ENCODE data around the gene CFAP46.
"Not testable (repeated sequence)": the region's sequence is repeated elsewhere in the genome, so short reads cannot be mapped to it uniquely, and the experiment has no call there.

Gene CFAP46

DNA sequence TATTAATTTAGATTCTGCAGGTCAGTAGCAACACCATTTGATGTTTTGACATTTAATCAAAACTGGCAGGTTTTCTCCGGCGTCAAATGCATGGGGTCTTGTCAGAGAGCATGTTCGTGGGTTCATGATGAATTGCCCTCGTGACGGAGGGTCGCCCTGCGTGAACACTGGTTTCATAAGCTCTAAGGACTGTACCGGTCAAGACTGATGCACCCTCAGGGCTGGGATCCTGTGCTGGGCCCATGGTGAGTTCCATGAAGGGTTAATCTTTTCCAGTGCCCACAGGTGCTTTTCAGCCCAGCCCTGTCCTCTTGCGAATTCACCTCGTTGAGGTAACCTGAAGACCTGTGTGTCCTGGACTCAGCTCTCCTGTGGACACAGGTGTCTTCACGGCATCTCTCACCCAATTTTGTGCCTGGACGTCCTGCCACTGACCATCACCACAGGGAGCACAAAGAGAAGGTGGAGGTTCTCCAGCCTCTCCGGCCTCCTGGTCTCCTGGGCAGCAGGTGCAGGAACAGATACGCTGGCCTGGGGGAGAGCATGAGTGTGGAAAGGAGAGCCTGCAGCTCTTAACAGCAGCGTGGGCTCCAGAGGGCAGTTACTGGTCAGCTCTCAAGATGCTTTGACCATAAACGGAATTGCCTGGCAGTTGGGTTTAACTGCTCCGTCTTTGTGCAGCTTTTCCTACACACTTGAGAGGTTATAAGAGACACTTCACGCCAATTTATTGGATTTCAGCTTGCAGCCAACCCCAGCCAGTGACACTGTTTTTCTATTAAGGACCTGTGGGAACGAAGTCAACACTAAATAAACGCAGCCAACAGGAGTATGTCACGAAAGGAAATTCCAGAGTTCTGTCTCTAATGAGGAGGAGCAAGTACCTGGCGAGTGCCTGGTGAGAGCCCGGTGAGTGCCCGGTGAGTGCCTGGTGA is 37.4 kb upstream of the CFAP46 start:
- DNase-seq (ENCODE audit: low spot score), result no peak

DNA sequence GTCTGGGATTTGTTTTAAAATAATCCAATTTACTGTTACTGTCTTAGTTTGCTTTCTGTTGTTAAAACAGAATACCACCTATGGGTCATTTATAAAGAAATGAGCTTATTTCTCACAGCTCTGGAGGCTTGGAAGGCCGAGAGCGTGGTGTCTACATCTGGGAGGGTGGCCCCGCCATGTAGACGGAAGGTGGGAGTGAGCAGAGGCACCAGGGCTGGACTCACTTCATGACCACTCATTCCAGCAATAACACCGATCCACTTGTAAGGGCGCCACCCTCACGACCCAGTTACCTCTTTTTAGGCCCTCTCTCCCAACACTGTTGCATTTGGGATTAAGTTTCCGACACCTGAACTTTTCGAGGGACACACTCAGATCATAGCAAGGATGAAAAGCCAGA is 36.2 kb upstream of the CFAP46 start:
- no peak for DNase-seq (ENCODE audit: low spot score)

DNA sequence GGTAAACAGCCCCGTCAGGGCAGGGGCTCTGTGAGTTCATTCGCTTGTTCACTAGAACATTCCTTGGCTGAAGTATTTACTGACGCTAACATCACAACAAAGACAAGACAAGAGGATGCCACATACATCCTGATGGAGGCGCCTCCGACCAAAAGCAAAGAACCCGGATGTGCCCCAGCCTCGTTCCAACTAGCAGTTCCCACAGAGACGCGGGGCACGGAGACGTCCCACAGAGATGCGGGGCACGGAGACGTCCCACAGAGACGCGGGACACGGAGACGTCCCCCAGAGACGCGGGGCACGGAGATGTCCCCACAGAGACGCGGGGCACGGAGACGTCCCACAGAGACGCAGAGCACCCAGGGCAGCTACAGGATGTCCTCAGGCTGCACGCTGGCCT is 35.4 kb upstream of the CFAP46 start:
- DNase-seq (ENCODE audit: low spot score), result no peak

DNA sequence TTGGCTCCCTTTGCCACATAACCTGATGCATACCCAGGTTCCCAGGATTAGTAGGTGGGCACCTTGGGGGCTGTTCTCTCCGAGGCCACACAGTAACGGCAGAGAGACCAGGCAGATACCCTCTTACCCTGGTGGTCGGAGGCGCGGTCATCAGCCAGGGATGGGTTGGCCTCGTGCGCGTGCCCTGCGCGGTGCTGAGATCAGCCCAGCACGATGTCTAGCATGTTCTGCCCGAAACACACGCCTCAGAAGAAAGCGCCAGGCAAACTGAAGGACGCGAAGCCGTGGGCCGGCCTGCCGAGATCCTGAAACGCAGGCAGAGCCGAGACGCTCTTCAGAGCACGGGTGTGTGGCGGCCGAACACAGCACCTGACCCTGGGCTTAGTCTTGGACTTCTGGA is 34.7 kb upstream of the CFAP46 start:
- DNase-seq (ENCODE audit: low spot score), result no peak

DNA sequence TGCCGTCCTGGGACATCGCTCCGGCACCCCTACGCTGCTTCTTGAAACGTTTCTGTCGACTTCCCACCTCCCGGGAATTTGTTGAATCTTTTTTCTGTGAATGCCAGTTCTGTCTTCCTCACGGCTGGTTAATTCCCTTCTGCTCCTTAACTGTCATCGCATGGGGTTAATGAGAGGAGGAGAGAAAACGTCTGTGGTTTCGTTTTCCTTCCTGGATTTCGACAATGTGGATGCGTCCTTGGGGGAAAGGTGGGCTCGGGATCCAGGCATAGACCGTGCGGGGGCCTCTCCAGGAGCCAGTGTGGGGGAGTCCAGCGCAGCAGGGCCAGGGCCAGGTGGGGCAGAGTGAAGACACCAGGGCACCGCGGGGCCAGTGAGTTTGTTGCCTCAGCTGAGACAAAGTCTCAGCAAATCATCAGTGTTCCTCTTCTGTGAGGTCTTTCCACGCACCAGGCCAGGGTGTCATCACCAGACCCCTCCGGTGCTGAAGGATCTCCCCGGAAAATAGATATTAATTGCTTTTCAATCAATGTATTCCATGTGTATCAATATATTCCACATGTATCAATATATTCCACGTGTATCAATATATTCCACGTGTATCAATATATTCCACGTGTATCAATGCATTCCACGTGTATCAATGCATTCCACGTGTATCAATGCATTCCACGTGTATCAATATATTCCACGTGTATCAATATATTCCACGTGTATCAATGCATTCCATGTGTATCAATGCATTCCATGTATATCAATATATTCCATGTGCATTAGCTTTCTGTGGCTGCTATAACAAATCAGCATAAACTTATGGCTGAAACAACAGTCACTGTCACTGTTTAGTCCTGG is 33.7 kb upstream of the CFAP46 start:
- DNase-seq (ENCODE audit: low spot score), result no peak

DNA sequence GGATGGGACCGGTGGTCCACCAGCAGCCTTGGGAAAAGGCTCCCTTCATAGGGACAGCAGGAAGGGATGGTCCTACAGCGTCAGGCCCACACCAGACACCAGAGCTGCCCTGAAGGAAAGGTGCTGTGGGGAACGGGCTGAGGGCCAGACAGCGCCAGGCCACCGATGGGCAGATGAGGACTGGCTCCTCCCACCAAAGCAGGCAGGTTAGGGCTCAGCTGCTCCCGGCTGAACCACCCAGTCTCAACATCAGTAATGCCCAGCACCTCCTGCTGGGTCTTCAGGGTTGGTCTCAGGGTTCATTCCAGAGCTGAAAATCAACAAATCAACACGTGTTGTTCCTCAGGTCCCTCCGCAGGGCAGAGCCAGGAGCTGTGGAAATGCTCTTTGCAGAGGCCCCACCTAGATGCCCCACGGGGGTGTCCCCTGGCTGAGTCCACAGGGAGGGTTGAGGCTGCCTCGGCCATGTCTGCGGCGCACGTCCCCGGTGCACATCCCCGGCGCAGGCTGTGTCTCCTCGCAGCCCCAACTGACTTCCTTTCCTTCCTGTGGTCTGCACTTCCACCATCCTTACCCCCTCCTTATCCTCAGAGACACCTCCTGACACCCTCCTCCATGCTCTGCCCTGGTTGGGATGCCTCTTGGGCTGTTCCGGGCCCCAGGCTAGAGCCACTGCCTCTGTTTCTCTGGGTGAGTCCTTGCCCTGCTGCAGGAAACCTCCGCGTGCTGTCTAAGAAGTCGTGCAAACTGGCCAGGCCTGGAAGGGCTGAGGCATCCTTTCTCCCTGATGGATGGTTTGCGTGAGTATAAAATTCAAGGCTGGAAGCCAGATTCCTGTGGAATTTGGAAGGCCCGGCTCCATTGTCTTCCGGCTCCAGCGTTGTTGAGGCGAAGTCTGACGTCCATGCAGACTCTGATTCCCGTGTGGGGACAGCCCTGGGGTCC is 32.8 kb upstream of the CFAP46 start:
- DNase-seq (ENCODE audit: low spot score), result no peak

DNA sequence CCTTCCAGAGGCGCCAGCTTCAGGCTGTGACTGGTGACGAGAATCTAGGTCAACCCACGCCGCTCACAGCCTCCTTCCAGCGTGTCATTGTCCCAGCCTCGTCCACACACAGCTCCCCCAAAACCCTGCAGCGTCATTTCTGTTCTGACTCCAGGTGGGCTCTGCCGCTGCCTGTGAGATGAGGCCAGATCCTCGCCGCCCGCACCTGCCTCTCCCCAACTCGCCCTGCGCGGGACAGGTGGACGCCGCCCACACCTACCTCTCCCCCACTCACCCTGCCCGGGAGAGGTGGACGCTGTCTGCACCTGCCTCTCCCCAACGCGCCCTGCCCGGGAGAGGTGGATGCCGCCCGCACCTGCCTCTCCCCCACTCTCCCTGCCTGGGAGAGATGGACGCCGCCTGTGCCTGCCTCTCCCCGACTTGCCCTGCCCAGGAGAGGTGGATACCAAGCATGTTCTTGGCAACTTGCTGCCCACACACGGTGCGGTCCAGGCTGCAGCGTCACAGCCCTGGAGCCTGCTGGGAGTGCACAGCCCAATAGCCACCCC is 32.0 kb upstream of the CFAP46 start:
- peak; percentile 14 for DNase-seq (ENCODE audit: low spot score)

DNA sequence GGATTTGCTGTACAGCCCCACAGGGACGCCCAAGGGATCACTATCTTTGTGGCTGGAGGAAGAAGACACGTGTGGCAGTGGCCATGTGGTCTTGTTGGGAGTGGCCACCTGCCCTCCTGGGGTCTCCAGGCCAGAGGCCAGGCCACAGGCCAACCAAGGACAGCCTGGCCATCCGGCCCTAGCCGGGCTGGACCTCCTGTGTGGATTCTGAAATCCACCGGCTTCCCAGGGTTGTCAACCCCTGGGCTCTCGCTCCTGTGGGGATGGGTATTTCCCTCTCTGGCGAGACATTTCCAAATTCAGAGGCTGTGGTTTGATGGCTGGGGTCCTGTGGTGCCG is 31.5 kb upstream of the CFAP46 start:
- DNase-seq (ENCODE audit: low spot score), result no peak

DNA sequence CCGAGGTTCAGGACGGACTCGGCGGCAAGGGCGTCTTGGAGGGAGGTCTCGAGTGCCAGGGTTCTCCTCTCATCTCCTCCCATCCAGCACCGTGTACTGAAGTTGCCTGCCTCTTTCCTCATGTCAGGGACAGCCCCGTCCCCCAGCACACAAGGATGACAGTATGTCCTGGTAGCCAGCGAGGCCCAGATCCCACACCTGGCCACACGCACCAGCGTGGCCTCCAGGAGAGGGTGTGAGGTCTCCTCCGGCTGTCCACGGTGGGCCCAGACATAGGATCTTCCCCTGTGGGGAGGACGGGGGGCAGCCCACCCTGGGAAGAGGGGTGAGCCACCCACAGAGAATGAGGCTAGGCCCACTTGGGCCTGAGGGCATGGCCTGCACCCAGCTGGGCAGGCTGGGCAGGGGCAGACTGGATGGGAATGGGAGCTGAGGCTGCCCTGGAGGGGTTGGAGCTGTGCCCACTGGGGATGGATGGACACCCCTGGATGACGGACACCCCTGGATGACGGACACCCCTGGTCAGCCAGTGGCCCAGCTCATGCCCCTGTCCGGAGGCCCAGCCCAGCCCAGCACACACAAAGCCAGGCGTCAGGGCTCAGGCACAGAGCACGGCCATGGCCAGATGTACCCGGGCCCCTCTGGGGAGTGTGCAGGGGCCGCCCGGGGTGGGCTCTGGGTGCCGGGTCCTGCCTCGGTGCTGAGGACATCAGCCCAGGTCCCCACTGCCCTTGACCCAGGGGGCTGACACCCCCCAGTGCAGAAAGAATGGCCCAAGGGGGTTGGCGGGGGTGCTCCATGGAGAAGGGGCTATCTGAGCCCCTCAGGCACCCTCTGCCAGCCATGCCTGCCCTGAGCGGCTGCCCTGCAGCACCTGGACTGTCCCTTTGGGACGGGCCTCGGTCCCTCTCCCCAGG is 30.9 kb upstream of the CFAP46 start:
- DNase-seq (ENCODE audit: low spot score), result no peak

DNA sequence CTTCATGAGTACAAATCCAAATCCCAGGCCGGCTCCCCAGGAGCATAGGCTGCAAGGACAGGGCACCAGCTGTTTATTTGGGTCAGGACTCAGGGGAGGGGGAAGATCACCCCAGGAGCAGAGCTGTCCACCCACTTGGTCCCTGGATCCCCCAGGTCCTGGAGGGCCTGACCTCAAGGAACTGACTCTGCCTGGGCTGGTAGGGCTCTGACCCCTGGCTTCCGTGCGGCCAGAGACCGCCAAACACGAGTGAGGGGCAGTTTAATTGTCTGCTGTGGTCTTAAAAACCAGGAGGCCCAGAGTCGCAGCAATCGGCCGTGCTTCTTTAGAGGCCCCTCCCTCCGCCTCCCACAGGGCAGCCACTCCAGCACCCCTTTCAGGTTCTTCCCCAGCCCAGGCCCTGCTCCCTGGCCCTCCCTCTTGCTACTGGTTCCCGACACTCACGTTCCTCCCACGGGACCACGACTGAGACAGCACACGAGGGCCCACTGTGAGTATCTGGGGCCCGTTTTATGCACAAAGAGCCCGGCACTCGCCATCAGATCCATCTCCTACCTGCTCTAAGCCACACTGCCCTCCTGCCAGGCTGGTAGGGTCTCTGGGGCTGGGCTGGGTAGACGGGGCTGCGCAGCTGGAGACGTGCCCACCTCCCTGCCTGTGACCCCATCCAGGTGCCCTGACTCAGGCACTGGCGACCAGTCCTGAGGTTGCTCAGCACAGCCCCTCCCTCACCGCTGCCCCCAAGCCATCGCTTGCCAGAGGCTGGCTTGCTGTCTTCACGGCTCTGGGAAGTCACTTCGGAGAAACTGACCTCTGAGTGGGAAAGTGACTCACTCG is 30.0 kb upstream of the CFAP46 start:
- DNase-seq (ENCODE audit: low spot score), result no peak

DNA sequence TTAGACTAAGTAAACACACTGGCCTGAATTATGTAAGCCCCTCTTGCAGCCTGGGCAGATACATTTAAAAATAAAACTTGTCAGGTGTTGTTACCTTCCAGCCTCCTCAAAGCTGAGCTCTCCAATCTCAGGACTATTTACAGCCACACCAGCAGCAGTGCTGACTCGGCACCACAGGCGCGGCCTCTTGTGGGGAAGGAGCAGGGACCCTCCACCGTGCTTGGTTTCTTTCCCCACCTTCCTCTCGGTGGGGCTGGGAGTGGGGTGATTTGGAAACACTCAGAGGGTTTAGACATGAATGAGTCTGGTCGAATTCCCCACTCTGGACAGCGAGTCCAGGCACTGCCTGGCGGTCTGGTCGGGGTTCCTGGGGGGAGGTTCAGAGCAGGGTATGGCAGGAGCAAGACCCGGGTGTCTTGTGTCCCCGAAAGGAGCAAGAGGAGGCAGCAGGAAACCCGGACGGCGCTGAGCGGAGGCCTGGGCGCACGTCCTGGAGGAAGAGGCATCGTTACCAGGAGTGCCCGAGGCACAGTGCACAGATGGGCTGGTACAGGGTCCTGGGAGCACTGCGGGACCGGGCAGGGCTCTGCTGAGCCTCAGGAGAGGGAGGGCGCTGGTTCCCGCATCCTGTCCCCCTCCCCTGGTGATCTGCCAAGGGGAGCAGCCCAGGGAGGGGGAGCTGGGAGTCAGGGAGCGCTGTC is 29.2 kb upstream of the CFAP46 start:
- no peak for DNase-seq (ENCODE audit: low spot score)

DNA sequence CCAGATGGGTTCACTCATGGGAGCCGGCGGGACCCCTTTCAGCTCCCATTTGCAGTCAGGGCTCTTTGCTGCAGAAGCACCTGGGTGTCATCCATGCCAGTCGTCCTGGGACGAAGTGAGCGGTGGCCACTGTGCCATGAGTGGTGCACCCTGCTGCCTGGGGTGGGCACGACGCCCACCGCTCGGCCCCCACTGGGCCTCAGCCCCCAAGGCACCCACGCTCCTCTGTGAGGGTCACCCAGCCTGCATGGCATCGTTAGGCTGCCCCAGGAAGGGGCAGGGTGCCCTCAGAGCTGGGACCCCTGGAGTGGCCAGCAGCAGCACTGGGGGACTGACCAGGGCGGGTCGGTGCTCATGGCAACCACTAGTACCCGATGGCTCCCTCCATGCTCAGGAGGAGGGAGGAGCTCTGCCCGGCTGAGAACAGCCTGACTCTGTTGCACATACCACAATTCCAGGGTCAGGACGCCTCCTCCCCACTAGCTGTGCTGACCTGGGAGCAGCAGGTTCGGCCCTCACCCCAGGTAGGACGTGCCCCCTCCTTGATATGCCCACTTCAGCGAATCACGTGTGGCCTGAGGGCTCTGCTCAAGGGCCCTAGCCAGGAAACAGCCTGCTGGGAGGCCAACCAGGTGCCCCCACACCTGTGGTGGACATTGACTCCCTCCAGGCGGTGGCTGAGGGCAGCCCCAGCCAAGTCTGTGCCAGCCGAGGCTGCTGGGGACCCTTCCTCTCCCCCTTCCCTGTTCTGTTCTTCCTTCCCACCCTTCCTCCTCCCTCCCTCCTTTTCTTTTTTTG is 28.5 kb upstream of the CFAP46 start:
- DNase-seq (ENCODE audit: low spot score), result no peak

DNA sequence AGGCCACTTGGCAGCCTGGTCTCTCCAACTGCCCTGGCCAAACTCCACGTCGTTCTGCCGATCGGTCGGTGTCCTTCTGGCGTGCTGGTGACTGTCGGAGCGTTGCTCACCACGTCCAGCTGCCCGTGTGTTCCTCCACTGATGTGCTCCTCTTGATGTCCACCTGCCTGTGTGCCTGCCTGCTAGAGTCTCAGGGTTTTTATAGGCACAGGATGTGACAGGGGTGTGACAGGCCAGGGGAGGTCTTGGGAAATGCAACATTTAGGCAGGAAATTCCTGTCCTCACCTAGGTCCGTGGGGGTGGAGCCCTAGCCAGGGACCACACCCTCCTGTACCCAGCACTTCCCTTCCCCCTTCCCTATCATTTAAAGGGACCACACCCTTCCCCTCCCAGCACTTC is 25.2 kb upstream of the CFAP46 start:
- DNase-seq (ENCODE audit: low spot score), result peak; percentile 22

DNA sequence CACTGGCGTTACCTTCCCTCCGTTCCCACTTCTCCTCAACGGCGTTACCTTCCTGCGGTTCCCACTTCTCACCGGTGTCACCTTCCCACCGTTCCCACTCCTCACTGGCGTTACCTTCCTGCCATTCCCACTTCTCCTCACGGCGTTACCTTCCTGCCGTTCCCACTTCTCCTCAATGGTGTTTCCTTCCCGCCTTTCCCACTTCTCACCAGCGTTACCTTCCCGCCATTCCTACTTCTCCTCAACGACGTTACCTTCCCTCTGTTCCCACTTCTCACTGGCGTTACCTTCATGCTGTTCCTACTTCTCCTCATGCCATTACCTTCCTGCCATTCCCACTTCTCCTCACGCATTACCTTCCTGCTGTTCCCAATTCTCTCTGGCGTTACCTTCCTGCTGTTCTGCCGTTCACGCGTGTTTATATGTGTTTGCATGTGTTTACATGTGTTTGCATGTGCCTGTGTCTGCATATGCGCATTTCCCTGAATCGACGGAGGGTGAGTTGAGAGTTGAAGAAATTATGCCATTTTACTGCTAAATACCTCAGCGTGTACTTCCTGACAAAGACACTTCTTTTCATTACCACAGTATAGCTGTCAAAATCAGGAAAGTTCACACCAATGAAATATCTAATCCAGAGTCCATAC is 23.2 kb upstream of the CFAP46 start:
- DNase-seq (ENCODE audit: low spot score), result no peak

DNA sequence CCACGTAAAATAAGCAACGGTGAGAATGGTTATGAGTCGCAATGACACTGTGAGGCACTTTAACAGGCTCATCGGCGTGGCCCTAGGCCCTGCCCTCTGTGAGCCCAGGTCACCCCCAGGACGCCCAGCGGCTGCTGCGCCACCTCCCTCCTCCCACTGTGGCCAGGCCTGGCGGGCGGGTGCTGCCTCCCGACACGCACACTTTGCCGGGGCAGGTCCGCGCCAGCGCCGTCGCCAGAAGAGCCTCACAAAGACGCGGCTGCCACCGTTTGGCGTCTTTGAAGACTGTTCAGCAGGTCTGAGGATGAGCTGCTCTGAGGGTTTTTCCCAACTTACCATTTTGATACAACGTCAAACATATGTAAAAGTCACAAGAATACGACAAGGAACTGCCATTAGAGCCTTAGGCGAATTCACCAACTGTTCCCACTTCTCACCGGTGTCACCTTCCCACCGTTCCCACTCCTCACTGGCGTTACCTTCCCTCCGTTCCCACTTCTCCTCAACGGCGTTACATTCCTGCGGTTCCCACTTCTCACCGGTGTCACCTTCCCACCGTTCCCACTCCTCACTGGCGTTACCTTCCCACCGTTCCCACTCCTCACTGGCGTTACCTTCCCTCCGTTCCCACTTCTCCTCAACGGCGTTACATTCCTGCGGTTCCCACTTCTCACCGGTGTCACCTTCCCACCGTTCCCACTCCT is 22.5 kb upstream of the CFAP46 start:
- DNase-seq (ENCODE audit: low spot score), result not testable (repeated sequence)

DNA sequence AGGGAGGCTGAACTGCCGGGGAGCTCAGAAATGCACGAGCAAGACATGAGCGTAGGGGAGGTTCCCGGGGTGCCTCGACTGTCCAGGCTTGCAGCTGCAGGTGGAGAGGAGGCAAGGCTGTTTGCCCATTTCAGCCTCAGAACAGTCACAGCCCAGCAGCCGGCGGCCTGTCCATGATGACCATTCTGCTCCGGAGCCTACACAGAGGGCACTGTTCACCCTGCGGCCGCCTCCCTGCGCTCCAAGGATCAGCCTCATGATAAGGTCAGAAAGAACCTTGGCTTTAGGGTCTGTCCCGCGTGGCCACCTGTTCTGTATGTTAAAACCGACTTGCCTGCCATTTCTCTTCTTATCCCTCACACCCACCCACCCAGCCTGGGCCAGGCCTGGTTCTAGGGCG is 21.9 kb upstream of the CFAP46 start:
- DNase-seq (ENCODE audit: low spot score), result no peak

DNA sequence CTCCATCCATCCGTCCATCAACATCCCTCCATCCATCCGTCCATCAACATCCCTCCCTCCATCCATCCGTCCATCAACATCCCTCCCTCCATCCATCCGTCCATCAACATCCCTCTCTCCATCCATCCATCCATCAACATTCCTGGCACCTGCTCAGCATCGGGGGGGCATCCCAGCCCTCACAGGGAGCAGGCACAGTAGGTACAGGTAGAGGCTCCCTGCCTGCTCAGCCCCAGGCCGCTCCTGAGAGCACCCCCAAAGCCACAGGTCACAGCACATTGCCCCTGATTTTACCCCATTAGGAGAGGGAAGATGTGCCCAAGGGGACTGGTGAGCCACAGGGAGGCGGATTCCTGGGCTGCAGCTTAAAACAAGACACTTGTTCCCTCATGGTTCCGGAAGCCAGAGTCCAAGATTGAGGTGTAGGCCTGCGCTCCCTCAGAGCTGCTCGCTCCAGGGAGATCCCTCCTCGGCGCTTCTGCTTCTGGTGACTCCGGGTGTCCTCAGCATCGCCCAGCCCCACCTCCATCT is 21.1 kb upstream of the CFAP46 start:
- DNase-seq (ENCODE audit: low spot score), result no peak

Data from SW480 (cell line).